Right atrium auricular region (tissue), 2 donors: Measurements from ENCODE around the gene SMG9. TPM values are rescaled to one million over a fixed set of nuclear protein-coding genes. Genes with fewer than 3 reads are reported as not detected.

Source experiments
- DNase-seq: peaks from one replicate; pipeline ENCODE4 v3.0.0-alpha.2; 2019; ENCODE audit warnings: low spot score
- H3K27ac ChIP-seq, 2 donors: fragments of 200-600 bp; sonication (generic); 1 replicate in 1 of 2; 2 replicates in 1 of 2; pipeline ENCODE4 v1.5.1; 2016 to 2019
- H3K27me3 ChIP-seq, 2 donors: fragments of 200-600 bp; sonication (generic); one replicate each; pipeline versions ENCODE4 v1.5.1 to v1.6.0; 2017 to 2019
- H3K36me3 ChIP-seq: fragments of 200-600 bp; sonication (generic); one replicate; pipeline ENCODE4 v1.5.1; 2016
- H3K4me1 ChIP-seq, 2 donors: fragments of 200-600 bp; sonication (generic); one replicate each; pipeline versions ENCODE4 v1.5.1 to v1.6.0; 2017 to 2019
- H3K4me3 ChIP-seq, 2 donors: fragments of 200-600 bp; sonication (generic); 1 replicate in 1 of 2; 2 replicates in 1 of 2; pipeline ENCODE4 v1.5.1; 2017 to 2019; ENCODE audit warnings: mild to moderate bottlenecking in 1 of 2, moderate library complexity in 1 of 2
- H3K9me3 ChIP-seq, 2 donors: fragments of 200-600 bp; sonication (generic); one replicate each; pipeline ENCODE4 v1.5.1; 2019
- CTCF ChIP-seq, 2 donors: fragments of 200-600 bp; sonication (generic); IDR thresholded peaks; one replicate each; pipeline ENCODE4 v1.5.1; 2019; ENCODE audit warnings: antibody characterized with exemption in 2 of 2
- total RNA-seq, 2 donors: library from RNA; depleted of rRNA; stranded (reverse); fragments of >200 nt; gene quantifications; one replicate each; pipeline ENCODE4 v1.1.0, GENCODE V29; 2016

Gene SMG9
- total RNA-seq, 2 donors from 2014 or later: 8.0 to 11.0 TPM

- H3K4me1 ChIP-seq: peaks cover 0 to 31% of the 10 kb centered on the region in 2 donors
- no peak overlapping the region for H3K27ac ChIP-seq
- no peaks in the 10 kb centered on the region for H3K27me3 ChIP-seq
- DNase-seq: no peak
- peaks cover 41% of the 10 kb centered on the region for H3K36me3 ChIP-seq
- H3K4me3 ChIP-seq: no peak overlapping the region
- TF ChIP-seq CTCF (IDR thresholded peaks at IDR 0.05): no peak
- no peaks in the 10 kb centered on the region for H3K9me3 ChIP-seq
Measured at GRCh38 chr19:43751466-43752220, 3.1 kb downstream of the SMG9 start.

- Histone ChIP-seq H3K27me3 (no peaks in the 10 kb centered on the region), H3K27ac (no peak overlapping the region), H3K4me3 (no peak overlapping the region), H3K4me1 (peaks cover 0 to 21% of the 10 kb centered on the region in 2 donors), H3K36me3 (peaks cover 56% of the 10 kb centered on the region), H3K9me3 (no peaks in the 10 kb centered on the region)
- no peak for DNase-seq
- TF ChIP-seq CTCF (IDR thresholded peaks at IDR 0.05): no peak
Measured at GRCh38 chr19:43749898-43750297, 4.9 kb downstream of the SMG9 start.

- Histone ChIP-seq H3K27me3 (no peaks in the 10 kb centered on the region), H3K36me3 (peaks cover 64% of the 10 kb centered on the region), H3K9me3 (no peaks in the 10 kb centered on the region), H3K27ac (no peak overlapping the region), H3K4me1 (peaks cover 0 to 21% of the 10 kb centered on the region in 2 donors), H3K4me3 (no peak overlapping the region)
- no peak for TF ChIP-seq CTCF (IDR thresholded peaks at IDR 0.05)
- DNase-seq: no peak
Measured at GRCh38 chr19:43749152-43749551, 5.6 kb downstream of the SMG9 start.

- Histone ChIP-seq H3K4me3 (no peak overlapping the region), H3K9me3 (no peaks in the 10 kb centered on the region), H3K36me3 (peaks cover 68% of the 10 kb centered on the region), H3K4me1 (peaks cover 0 to 17% of the 10 kb centered on the region in 2 donors), H3K27me3 (no peaks in the 10 kb centered on the region), H3K27ac (no peak overlapping the region)
- DNase-seq: no peak
- no peak for TF ChIP-seq CTCF (IDR thresholded peaks at IDR 0.05)
Measured at GRCh38 chr19:43748685-43749084, 6.1 kb downstream of the SMG9 start.

GRCh38 chr19:43748205-43748594, 6.6 kb downstream of the SMG9 start:
- H3K9me3 ChIP-seq: no peaks in the 10 kb centered on the region
- no peak overlapping the region for H3K27ac ChIP-seq
- H3K36me3 ChIP-seq: peaks cover 73% of the 10 kb centered on the region
- H3K27me3 ChIP-seq: no peaks in the 10 kb centered on the region
- no peak for DNase-seq
- peaks cover 0 to 12% of the 10 kb centered on the region in 2 donors for H3K4me1 ChIP-seq
- no peak for TF ChIP-seq CTCF (IDR thresholded peaks at IDR 0.05)
- H3K4me3 ChIP-seq: no peak overlapping the region
